Measurements from ENCODE around the gene OR8U1. TPM values are rescaled to one million over a fixed set of nuclear protein-coding genes. Genes with fewer than 3 reads are reported as not detected.
"Not testable (repeated sequence)": the region's sequence is repeated elsewhere in the genome, so short reads cannot be mapped to it uniquely, and the experiment has no call there.

The OR8U1 gene
- total RNA-seq, result not detected in 2 replicates

DNA sequence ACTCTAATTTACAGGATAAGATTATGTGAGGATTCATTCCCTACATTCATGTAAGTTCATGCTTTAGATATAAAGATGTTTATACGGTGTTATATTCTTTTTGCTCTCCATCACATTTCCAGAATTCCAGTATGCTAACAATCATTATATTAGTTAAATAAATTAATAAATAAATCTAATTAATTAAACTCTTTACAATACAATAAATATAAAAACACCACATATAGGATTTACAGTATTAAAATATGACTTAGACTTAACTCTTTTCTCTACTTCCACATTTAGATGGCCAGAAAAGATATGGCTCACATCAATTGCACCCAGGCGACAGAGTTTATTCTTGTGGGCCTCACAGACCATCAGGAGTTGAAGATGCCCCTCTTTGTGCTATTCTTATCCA lies at the start of gene OR8U1:
OR8U1 (plus strand) TSS at position 301 of the 400 bp plus-strand sequence; CDS start at position 301, 0 bp downstream.
- intact Hi-C loops (cut with micrococcal nuclease), result no loop called here

DNA sequence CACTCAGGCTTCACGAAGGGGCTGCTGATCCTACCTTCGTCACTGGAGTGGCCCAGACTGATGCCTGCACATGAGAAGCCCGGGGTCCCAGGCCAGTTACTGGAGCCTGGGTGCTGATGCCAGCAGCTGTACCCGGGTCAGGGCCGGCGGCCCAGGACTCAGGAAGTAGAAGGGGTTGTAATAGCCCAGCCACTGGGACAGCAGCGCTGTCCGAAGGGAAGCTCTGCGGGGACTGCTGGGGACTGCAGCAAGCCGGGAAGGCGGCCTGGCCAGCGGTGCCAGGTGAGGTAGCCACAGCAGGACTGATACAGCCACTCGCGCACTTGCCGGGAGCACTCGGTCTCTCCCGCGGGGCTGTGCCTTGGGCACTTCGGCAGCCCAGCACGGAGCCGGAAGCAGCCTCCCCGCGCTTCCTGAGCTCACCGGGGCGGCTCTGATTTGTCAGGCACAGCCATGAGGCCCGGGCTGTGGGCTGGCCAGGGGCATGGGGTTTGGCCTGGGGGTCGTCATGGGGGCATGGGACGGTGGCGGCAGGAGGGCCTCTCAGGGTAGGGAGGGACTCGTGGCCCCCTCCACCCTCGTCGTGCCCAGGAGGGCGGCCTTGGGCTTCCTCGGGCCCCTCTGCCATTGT lies 43.4 kb upstream of the OR8U1 start:
- intact Hi-C loops (cut with micrococcal nuclease), result no loop called here

- intact Hi-C loops (cut with micrococcal nuclease), result no loop called here
Observed at GRCh38 chr11:56333156-56333555, 42.3 kb upstream of the OR8U1 start.

DNA sequence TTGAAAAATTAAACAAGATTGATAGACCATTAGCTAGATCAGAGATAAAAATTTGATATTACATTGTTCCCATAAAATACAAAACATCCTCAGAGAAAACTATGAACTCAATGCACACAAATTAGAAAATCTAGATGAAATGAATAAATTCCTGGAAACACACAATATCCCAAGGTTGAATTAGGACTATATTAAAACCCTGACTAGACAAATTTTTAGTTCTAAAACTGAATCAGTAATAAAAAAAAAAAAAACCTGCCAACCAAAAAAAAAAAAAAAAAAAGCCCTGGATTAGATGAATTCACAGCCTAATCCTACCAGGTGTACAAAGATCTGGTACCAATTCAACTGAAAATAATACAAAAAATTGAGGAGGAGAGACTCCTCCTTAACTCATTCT lies 35.1 kb upstream of the OR8U1 start:
- intact Hi-C loops (cut with micrococcal nuclease), result no loop called here

GRCh38 chr11:56345739-56346138 lies 29.7 kb upstream of the OR8U1 start, which contains the start of gene OR8K1:
TSS of gene OR8K1 (plus strand) at chr11:56346039. CDS start at chr11:56346039, 0 bp downstream.
- intact Hi-C loops (cut with micrococcal nuclease), result no loop called here

DNA sequence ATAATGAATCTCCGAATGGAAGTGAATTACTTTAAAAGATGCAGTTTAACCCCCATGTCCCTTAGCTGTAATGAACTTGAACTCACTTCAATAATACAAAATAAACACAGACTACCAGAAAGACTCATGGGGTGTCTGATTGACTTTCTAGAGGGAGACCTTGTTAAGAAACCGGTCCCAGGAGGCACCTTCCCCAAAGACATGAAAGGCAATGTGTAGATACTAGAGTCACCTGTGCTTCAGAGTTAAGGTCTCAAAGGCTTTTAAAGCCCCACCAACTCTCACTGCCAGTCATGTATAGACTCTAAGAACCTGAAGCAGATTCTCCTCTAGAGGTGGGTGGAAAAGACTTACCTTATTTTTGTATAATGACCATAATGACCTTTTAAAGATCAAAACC lies 21.4 kb upstream of the OR8U1 start, which contains the start of gene OR8J1:
OR8J1 (plus strand) TSS at position 301 of the 400 bp plus-strand sequence. CDS start 5,956 bp downstream, outside the sequence.
- intact Hi-C loops (cut with micrococcal nuclease), result no loop called here

DNA sequence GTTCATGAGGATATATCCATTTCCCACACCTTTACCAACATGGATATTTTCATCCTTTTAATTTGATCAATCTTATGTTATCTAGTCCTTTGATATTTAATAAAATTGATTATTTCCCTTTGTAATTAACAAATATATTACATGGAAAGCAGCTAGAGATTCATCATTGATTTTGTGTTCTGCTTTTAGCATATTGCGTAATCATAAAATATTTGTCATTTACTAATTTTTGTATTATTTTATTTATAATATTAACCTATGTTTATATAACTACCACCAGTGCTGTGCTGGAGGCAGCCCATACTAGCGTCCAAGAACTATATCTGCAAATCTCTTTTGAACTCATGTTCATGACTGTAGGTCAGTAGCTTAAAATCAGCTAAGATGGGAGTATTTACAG lies 4.7 kb downstream of the OR8U1 start:
- intact Hi-C loops (cut with micrococcal nuclease), result no loop called here

- intact Hi-C loops (cut with micrococcal nuclease), result no loop called here
Observed at GRCh38 chr11:56394381-56394780, 19.0 kb downstream of the OR8U1 start.

GRCh38 chr11:56396047-56396446 lies 20.6 kb downstream of the OR8U1 start:
- intact Hi-C loops (cut with micrococcal nuclease), result no loop called here

DNA sequence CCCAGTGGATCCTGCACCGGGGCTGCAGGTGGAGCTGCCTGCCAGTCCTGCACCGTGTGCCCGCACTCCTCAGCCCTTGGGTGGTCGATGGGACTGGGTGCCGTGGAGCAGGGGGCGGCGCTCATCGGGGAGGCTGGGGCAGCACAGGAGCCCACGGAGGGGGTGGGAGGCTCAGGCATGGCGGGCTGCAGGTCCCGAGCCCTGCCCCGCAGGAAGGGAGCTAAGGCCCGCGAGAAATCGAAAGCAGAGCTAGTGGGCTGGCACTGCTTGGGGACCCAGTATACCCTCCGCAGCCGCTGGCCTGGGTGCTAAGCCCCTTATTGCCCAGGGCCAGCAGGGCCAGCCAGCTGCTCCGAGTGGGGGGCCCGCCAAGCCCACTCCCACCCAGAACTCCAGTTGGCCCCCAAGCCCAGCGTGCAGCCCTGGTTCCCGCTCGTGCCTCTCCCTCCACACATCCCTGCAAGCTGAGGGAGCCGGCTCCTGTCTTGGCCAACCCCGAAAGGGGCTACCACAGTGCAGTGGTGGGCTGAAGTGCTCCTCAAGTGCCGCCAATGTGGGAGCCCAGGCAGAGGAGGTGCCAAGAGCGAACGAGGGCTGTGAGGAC lies 26.5 kb downstream of the OR8U1 start:
- intact Hi-C loops (cut with micrococcal nuclease), result not testable (repeated sequence)

DNA sequence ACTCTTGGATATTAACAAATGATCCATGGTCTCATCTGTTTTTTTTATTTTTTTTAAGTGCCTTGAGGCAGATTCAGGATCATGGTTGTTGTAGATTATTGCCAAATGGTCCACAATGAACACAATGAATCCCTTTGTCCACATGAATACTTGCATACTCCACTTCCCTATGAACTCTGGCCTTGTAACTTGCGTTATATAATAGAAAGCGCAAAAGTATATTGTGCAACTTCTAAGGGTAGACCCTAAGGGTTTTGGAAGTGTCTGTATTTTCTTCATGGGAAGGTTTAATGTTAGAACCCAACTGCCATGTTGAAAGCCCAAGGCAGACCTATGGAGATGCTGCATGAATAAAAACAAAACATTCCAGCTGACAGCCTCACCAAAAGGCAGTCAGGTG lies 29.0 kb downstream of the OR8U1 start:
- intact Hi-C loops (cut with micrococcal nuclease), result no loop called here

GRCh38 chr11:56410801-56411200 lies 35.4 kb downstream of the OR8U1 start:
- intact Hi-C loops (cut with micrococcal nuclease), result no loop called here

GRCh38 chr11:56412396-56412795 lies 37.0 kb downstream of the OR8U1 start, which contains the start of gene OR5AL1:
TSS of gene OR5AL1 (plus strand) at chr11:56412696.
- intact Hi-C loops (cut with micrococcal nuclease), result no loop called here

Other genes starting within 250 kb of the OR8U1 start
- not detected in 2 replicates for gene OR8J3, start 235.4 kb upstream of the OR8U1 start, total RNA-seq
- not detected in 2 replicates for gene OR8K5, start 215.3 kb upstream of the OR8U1 start, total RNA-seq
- gene OR5J2, start 199.0 kb upstream of the OR8U1 start, total RNA-seq, result not detected in 2 replicates
- not detected in 2 replicates for gene OR5T2, start 141.4 kb upstream of the OR8U1 start, total RNA-seq
- not detected in 2 replicates for gene OR5T3, start 123.4 kb upstream of the OR8U1 start, total RNA-seq
- not detected in 2 replicates for gene OR5T1, start 101.5 kb upstream of the OR8U1 start, total RNA-seq
- not detected in 2 replicates for gene OR8H1, start 83.4 kb upstream of the OR8U1 start, total RNA-seq
- gene OR8K3, start 60.5 kb upstream of the OR8U1 start, total RNA-seq, result not detected in 2 replicates
- not detected in 2 replicates for gene OR8K1, start 29.6 kb upstream of the OR8U1 start, total RNA-seq
- not detected in 2 replicates for gene OR8J1, start 21.3 kb upstream of the OR8U1 start, total RNA-seq
- not detected in 2 replicates for gene OR5AL1, start 37.1 kb downstream of the OR8U1 start, total RNA-seq
- not detected in 2 replicates for gene OR5M3, start 97.7 kb downstream of the OR8U1 start, total RNA-seq
- not detected in 2 replicates for gene OR5M8, start 115.7 kb downstream of the OR8U1 start, total RNA-seq
- not detected in 2 replicates for gene OR5M11, start 167.6 kb downstream of the OR8U1 start, total RNA-seq
- not detected in 2 replicates for gene OR5M10, start 202.1 kb downstream of the OR8U1 start, total RNA-seq
- not detected in 2 replicates for gene OR5M1, start 239.2 kb downstream of the OR8U1 start, total RNA-seq

Measured in T-helper 2 cell treated with Interferon-gamma antibody and Interleukin-4, amounts not matched to agents 100 ng/mL and 5 ng/mL, for 36 hours (primary cell).